NCI-H1417 treated with DMSO at 0.1 percent for 48 hours (cell line): ENCODE results near the gene FCAR.
"Not testable (repeated sequence)": the region's sequence is repeated elsewhere in the genome, so short reads cannot be mapped to it uniquely, and the experiment has no call there.

Source experiments
- DNase-seq: peaks from one replicate; lab custom pipeline; 2025; lab: John Stamatoyannopoulos, UW

The FCAR gene

GRCh38 chr19:54894106-54894505, 20.1 kb downstream of the FCAR start:
- DNase-seq: not testable (repeated sequence)

DNA sequence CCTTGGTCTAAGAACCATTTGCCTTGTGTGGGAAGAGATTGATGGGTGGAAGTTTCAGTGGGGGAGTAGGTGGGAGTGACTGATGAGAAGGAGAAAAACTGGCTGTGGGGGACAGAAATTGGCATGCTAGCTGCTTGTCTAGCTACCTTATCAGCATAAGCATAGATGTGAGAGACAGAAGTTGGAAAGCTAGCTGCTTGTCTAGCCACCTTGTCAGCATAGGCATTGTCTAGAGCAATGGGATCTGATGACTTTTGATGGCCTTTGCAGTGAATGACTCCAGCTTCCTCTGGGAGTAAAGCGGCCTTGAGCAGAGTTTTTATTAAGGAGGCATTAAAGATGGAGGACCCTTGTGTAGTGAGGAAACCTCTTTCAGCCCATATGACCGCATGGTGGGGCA, 22.0 kb downstream of the FCAR start:
- DNase-seq: no peak

GRCh38 chr19:54898685-54899084, 24.6 kb downstream of the FCAR start:
- not testable (repeated sequence) for DNase-seq

- DNase-seq: not testable (repeated sequence)
These were observed 25.6 kb downstream of the FCAR start for GRCh38 chr19:54899646-54900045.

DNA sequence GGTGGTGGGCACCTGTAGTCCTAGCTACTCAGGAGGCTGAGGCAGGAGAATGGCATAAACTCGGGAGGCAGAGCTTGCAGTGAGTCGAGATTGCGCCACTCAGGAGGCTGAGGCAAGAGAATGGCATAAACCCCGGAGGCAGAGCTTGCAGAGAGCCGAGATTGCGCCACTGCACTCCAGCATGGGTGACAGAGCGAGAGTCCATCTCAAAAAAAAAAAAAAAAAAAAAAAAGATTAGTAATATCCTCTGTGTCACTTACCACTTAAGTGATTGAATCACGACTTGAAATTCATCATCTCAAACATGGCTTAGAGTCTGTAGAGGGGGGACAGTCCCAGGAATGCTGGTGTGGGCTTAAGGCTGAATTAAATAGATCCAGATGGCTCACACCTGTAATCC, 27.1 kb downstream of the FCAR start:
- DNase-seq: not testable (repeated sequence)

- DNase-seq: no peak
These were observed 28.0 kb downstream of the FCAR start for GRCh38 chr19:54902061-54902460.

DNA sequence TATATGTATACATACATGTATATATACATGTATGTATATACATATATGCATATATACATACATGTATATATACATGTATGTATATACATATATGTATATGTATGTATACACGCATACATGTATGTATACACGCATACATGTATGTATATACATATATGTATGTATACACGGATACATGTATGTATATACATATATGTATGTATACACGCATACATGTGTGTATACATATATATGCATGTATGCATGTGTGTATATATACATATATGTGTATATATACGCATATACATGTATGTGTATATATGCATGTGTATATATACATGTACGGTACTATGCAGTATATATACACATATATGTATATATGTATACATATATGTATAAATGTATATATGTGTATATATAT, 29.3 kb downstream of the FCAR start:
- no peak for DNase-seq

DNA sequence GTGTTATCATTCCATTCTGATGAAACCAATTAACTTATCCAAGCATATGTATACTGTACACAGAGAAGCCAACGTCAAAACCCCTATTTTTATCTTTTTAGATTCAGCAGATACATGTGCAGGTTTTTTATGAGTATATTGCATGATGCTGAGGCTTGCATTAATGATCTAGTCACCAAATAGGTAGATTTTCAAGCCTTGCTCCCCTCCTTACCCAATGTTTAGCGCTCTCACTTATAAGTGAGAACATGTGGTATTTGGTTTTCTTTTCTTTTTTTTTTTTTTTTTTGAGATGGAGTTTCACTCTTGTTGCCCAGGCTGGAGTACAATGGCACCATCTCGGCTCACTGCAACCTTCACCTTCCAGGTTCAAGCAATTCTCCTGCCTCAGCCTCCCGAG, 30.2 kb downstream of the FCAR start:
- DNase-seq: not testable (repeated sequence)

GRCh38 chr19:54905421-54905802, 31.4 kb downstream of the FCAR start:
- no peak for DNase-seq

DNA sequence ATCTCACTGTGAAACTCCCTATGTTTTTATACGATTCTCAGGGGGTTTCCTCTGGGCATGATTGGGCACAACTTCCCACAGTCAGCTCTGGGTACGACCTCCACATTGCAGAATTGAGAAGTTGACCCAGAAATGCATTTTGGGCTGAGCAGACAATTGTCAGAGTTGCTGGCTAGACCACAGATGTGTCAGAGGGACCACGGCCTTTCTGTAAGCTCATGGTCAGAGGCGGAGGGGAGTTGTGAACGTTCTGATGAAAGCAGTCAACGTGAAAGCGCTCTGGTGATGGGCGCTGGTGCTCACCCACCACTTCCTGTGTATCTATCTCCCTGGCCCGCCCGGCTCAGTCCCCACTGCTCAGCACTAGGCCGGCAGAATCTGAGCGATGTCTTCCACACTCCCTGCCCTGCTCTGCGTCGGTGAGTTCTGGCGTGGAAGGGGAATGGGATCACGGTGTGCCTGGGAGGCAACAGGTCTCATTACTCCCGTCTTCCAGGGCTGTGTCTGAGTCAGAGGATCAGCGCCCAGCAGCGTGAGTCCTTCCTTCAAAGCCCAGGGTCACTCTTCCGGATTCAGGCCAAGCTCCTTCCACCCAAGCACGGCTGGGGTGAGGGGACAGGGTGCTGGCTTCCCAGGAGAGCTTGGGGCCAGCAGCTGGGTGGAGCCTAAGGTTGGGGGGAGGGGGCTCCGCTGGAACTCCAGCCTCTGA, 31.9 kb downstream of the FCAR start, which contains the start of gene NCR1:
Gene NCR1, plus strand, starts transcription at position 346 of the 709 bp plus-strand sequence. Its CDS starts 40 bp downstream, at position 386.
- no peak for DNase-seq

DNA sequence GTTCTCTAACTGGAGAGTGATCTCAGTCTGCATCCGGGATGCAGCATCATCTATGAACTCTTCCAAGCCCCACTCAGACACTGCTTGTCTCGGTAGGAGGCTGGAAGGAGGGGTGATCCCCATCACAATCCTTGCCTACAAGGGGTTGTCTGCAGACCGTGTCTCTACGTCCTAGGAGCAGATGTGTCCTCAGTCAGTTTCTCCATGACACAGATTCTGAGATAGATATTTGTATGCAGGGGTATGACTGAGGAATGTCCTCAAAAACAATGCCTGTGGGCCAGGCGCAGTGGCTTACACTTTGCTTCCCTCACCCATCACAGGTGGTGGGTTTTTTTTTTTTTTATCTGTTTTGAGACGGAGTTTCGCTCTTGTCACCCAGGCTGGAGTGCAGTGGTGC, 32.8 kb downstream of the FCAR start:
- DNase-seq: no peak

DNA sequence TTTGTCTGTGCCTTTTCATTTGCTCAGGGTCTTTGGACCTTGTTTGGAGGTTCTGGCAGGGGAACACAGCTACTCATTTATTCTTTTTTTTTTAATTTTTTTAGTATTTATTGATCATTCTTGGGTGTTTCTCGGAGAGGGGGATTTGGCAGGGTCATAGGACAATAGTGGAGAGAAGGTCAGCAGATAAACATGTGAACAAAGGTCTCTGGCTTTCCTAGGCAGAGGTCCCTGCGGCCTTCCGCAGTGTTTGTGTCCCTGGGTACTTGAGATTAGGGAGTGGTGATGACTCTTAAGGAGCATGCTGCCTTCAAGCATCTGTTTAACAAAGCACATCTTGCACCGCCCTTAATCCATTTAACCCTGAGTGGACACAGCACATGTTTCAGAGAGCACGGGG, 33.9 kb downstream of the FCAR start:
- DNase-seq: not testable (repeated sequence)

GRCh38 chr19:54916822-54917221, 42.8 kb downstream of the FCAR start:
- no peak for DNase-seq

DNA sequence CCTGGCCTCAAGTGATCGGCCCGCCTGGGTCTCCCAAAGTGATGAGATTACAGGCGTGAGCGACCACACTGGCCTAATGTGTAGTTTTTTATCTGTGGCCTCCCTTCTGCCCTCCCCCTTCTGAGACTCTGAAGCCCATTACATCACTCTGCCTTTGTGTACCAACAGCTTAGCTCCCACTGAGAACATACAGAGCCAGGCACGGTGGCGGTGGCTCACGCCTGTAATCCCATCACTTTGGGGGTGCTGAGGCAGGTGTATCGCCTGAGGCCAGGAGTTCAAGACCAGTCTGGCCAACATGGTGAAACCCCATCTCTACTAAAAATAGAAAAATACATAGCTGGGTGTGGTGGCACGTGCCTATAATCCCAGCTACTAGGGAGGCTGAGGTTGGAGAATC, 44.5 kb downstream of the FCAR start:
- no peak for DNase-seq

DNA sequence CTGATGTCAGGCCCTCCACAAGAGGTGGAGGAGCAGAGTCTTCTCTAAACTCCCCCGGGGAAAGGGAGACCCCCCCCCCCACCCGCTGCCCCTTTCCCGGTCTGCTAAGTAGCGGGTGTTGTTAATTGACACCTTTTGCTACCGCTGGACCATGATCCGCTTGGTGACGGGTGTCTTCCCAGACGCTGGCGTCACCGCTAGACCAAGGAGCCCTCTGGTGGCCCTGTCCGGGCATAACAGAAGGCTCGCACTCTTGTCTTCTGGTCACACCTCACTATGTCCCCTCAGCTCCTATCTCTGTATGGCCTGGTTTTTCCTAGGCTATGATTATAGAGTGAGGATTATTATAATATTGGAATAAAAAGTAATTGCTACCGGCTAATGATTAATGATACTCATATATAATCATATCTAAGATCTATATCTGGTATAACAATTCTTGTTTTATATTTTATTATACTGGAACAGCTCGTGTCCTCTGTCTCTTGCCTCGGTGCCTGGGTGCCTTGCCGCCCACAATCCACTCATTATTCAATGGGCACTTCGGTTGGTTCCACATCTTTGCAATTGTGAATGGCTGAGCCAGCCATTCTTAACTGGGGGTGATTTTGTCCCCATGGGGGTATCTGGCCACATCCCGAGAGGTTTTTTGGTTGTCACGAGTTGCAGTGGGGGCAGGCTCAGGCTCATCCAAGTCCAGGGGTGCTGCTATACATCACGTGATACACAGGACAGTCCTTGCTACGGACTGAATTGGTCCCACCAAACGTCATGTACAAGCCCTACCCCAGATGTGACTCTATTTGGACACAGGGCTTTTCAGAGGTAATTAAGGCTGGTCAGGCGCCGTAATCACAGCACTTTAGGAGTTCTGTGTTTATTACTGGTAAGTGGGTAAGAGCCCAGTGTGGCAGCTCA, 45.9 kb downstream of the FCAR start:
- not testable (repeated sequence) for DNase-seq

- no peak for DNase-seq
These were observed 47.0 kb downstream of the FCAR start for GRCh38 chr19:54921082-54921481.

DNA sequence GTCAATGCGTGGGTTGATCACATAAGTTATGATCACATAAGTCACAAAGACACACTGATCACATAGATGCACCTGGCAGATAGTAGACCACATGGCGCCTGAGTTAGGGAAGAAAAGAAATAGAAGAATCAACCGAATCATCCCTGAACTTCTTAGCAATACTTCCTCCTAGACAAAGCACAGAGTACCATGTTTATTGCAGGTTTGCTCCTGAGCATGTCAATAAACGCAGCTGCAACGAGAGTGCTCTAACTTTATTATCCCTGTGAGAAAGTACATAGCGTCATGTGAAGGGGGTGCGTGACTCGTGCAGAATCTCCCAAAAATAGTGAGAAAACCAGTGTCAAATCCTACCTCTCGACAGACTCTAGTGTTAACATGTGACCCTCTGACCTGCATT, 49.2 kb downstream of the FCAR start:
- DNase-seq: no peak

GRCh38 chr19:54928299-54928698, 54.3 kb downstream of the FCAR start:
- DNase-seq: no peak

DNA sequence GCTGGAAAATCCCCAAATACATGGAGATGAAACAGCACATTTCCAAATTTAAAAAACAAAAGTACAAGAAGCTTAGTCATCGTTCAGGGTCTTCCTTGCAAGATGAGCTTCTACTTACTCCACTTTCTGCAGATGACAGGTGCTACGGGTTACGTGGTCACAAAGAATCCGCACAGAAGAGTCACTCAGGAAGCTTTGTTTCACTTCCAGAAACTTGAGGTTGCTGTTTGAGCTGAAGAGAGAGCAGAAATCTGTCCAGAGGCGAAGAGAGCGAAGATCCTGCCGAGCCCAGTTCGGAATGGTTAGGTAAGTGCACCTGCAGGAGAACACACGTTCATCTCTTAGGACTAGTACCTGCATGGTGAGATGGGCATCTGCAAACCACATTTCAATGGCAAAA, 63.9 kb downstream of the FCAR start:
- DNase-seq: no peak

GRCh38 chr19:54938906-54939305, 64.9 kb downstream of the FCAR start:
- DNase-seq: no peak

DNA sequence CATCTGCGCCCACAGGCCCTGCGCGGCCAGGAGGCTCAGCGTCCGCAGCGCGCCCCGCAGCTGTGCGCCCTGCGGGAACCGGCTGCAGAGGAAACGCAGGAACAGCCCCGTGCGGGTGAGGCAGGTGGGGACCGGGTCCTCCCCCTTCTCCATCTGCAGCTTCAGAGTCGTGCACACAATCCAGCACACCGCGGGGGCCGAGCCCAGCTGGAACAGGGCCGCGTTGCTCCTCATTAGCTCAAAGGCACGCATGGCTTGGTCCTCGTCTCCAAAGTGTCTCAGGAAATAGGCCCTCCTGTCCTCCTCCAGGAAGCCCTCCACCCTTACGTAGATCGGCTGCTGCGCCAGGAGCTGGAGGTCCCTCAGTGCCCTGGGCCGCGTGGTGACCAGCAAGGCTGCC, 65.5 kb downstream of the FCAR start:
- DNase-seq: not testable (repeated sequence)
